ENCODE measurements around the gene KLK10. TPM values are rescaled to one million over a fixed set of nuclear protein-coding genes. Genes with fewer than 3 reads are reported as not detected.

KLK10 gene
- total and polyA plus RNA-seq, 2 donors (not counting 3 experiments of a cell fraction or from before 2014, with no cell fraction given), result not detected

GRCh38 chr19:50981587-50982146 lies 37.8 kb downstream of the KLK10 start:
- POLR2A ChIA-PET, result no interaction called here
- no peak for FAIRE-seq
- H3K27ac ChIP-seq (ENCODE audit: insufficient read depth, low read depth, low read length), result no peak overlapping the region
- BruUV-seq (replicated peaks), result no TSS peak
- CTCF ChIA-PET, result no interaction called here
- no peak overlapping the region for H2AFZ ChIP-seq (ENCODE audit: low read depth, low read length)
- no peak for DNase-seq (ENCODE audit: low read depth, low spot score)
- no peaks in the 10 kb centered on the region for H4K20me1 ChIP-seq (replicated peaks; ENCODE audit: control insufficient read depth, extremely low read depth, insufficient read depth, low read length)
- H3K4me3 ChIP-seq (replicated peaks in 1 of 3; ENCODE audit: insufficient read depth in 1 of 3, low read depth in 1 of 3, low read length in 3 of 3), result no peak overlapping the region
- no peak overlapping the region for H3K4me2 ChIP-seq (ENCODE audit: insufficient read depth, low read length)
- dilution Hi-C loops (cut with MboI; ENCODE audit: extremely low pct_ligation_motif_present, low sequenced_read_pairs), result no loop called here
- intact Hi-C loops (cut with micrococcal nuclease), result no loop called here
- H3K27me3 ChIP-seq (ENCODE audit: control insufficient read depth in 2 of 2, insufficient read depth in 2 of 2, low read length in 2 of 2), result no peaks in the 10 kb centered on the region
- H3K4me1 ChIP-seq (ENCODE audit: control insufficient read depth, extremely low read depth, insufficient read depth, low read length), result no peaks in the 10 kb centered on the region
- TF ChIP-seq JUN (IDR thresholded peaks at IDR 0.05; ENCODE audit: borderline replicate concordance, insufficient read depth, insufficient read length, low read depth) (no peak), POLR2A (IDR thresholded peaks at IDR 0.05; ENCODE audit: low read depth, low read length) (no peak), MYC (IDR thresholded peaks at IDR 0.05; ENCODE audit: low read depth, low read length) (no peak), MAX (IDR thresholded peaks at IDR 0.05; ENCODE audit: insufficient read depth, insufficient read length) (no peak), EZH2 (IDR thresholded peaks at IDR 0.05; ENCODE audit: borderline replicate concordance, low read depth, low read length, severe bottlenecking) (no peak), POLR2AphosphoS5 (IDR thresholded peaks at IDR 0.05; ENCODE audit: insufficient read depth, low read depth, low read length) (no peak), CTCF (IDR thresholded peaks at IDR 0.05; ENCODE audit: extremely low read depth in 1 of 2, insufficient read depth in 1 of 2, low read depth in 1 of 2, low read length in 2 of 2) (no peak), FOS (IDR thresholded peaks at IDR 0.05; ENCODE audit: borderline replicate concordance, insufficient read depth, low read length) (no peak), GATA2 (IDR thresholded peaks at IDR 0.05; ENCODE audit: insufficient read depth, insufficient read length, low read depth, low read length) (no peak)
- no peaks in the 10 kb centered on the region for H3K36me3 ChIP-seq (ENCODE audit: control insufficient read depth in 2 of 2, extremely low read depth in 1 of 2, insufficient read depth in 2 of 2, low read length in 2 of 2)
- no peaks in the 10 kb centered on the region for H3K9me3 ChIP-seq (replicated peaks; ENCODE audit: control insufficient read depth, insufficient read depth, low read length)
- no peak overlapping the region for H3K9ac ChIP-seq (replicated peaks; ENCODE audit: extremely low read depth, insufficient read depth, low read length)
- no peaks in the 10 kb centered on the region for H3K79me2 ChIP-seq (ENCODE audit: control insufficient read depth, insufficient read depth, low read length)
- H3K9me1 ChIP-seq (replicated peaks; ENCODE audit: control insufficient read depth, extremely low read depth, insufficient read depth, low read length), result no peaks in the 10 kb centered on the region

All from endothelial cell of umbilical vein (primary cell).